Ovary (tissue), 9 donors: ENCODE results near the gene NDC1. TPM values are rescaled to one million over a fixed set of nuclear protein-coding genes. Genes with fewer than 3 reads are reported as not detected.

Experiments
- DNase-seq, 5 donors: peaks; one replicate each; pipeline ENCODE4 v3.0.0-alpha.2; 2019 to 2020
- H3K27ac ChIP-seq, 2 donors: fragments of 200-600 bp; one replicate each; pipeline versions ENCODE4 v1.5.1 to v1.8.0; 2019 to 2022
- H3K27me3 ChIP-seq: fragments of 200-600 bp; one replicate; pipeline ENCODE4 v1.8.0; 2022
- H3K36me3 ChIP-seq: fragments of 200-600 bp; sonication (generic); one replicate; pipeline ENCODE4 v1.5.1; 2019
- H3K4me1 ChIP-seq: one replicate; pipeline ENCODE4 v1.8.1; 2013; ENCODE audit warnings: mild to moderate bottlenecking, moderate library complexity; ENCODE audit not compliant: insufficient read depth
- H3K4me3 ChIP-seq: fragments of 200-600 bp; sonication (generic); one replicate; pipeline ENCODE4 v1.5.1; 2017
- H3K9me3 ChIP-seq, 2 donors: fragments of 200-600 bp in 1 of 2; sonication (generic) in 1 of 2; one replicate each; pipeline versions ENCODE4 v1.5.1 to v1.8.1; 2013 to 2019; ENCODE audit warnings: mild to moderate bottlenecking in 1 of 2, moderate library complexity in 1 of 2
- EP300 ChIP-seq: sonication (generic); formaldehyde crosslinking; IDR thresholded peaks from one replicate; pipeline ENCODE4 v1.6.1; 2017; ENCODE audit warnings: antibody characterized with exemption
- POLR2A ChIP-seq: fragments of 450-650 bp; IDR thresholded peaks from one replicate; pipeline ENCODE4 v1.6.1; 2017; ENCODE audit warnings: antibody characterized with exemption, mild to moderate bottlenecking, moderate library complexity
- WGBS, 3 donors: extraction: QIAGEN DNeasy Blood & Tissue Kit in 1 of 3; methylation state at CpG; one replicate each; pipeline versions ENCODE4 v1.1.5 to v1.1.7; 2013 to 2017; 5-methylcytosine and 5-hydroxymethylcytosine counted together
- intact Hi-C, 4 donors: fragments of 100-400 bp; cut with DNase I; formaldehyde crosslinking; loops; one replicate each; pipeline versions ENCODE4 v1.11.0 to v1.15.1; 2022 to 2023
- polyA plus RNA-seq, 2 donors: library from polyadenylated mRNA; stranded (reverse); fragments of 200-250 nt in 1 of 2; fragments of 350-450 nt in 1 of 2; fragmentation: Illumina TruSeq in 1 of 2; extraction: RNeasy Lipid Tissue Mini Kit (QIAGEN cat#74804) in 1 of 2; gene quantifications; one replicate each; pipeline ENCODE4 v1.2.3, GENCODE V29; 2013 to 2014
- small RNA-seq: library from RNA; depleted of rRNA; stranded (forward); fragments of <200 nt; gene quantifications from one replicate; pipeline ENCODE3, GENCODE V24; 2016
- total RNA-seq, 7 donors: library from RNA; depleted of rRNA in 2 of 7; stranded (reverse); fragments of >200 nt in 2 of 7; fragmentation: NEBNext Ultra II Directional in 3 of 7; extraction: Animal tissue kit (Norgen Biotek cat#: 25700) in 3 of 7; gene quantifications; one replicate each; pipeline versions ENCODE4 v1.1.0 to v1.2.4, GENCODE V29; 2016 to 2023
- TF ChIP-seq, protein P1 (sequence below), 3 donors: fragments of 450-650 bp in 2 of 3; fragments of 200-600 bp in 1 of 3; IDR thresholded peaks; one replicate each; pipeline versions ENCODE4 v1.5.1 to v1.8.0; 2016 to 2022; ENCODE audit warnings: antibody characterized with exemption in 3 of 3, mild to moderate bottlenecking in 1 of 3
- donor health status: DM: no; HTN: no; CAD: no; lungs with moderate emphysema.
- donor health status: DM: no; HTN: no; CAD: no.
- donor health status: Bipolar disorder and iron deficiency.
- donor health status: DM: yes; HTN: yes; CAD: no.
- donor health status: DM: no; HTN: no; CAD: no.
- donor health status: DM: yes; HTN: yes; CAD: no.

The NDC1 gene
- total and polyA plus RNA-seq, 9 donors: 4.3 to 11.9 (median 8.6) TPM

DNA sequence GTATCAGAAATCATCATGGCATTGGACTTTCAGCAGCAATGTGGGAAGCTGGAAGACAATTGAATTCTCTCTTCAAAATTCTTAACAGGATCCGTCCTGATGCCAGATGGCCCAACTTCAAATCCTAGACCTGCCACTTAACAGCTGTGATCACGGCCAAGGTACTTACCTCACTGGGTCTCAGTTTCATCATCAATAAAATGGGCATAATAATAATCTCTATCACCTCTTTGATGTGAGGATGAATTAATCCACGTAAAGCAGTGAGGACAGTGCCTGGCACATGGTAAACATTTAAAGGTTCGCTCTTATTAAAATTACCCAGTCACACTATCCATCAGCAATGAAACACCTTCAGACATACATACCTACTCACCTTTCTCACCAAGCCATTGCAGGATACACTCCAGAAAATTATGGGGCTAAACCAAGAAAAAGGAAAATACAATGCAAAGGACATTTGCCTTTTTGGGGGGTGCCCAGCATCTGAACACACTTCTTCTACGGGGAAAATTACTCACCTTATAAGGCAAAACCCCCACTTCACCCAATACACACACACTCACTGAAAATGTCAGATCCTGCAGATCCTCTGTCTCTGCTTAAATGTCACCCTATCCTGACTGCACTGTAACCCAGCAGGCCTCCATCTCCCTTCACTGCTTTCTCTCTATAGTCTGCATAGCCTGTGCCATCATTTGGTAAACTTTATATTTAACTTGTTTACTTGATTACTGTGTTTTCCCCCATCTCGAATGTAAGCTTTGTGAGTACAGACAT is 120.9 kb downstream of the NDC1 start:
- Histone ChIP-seq H3K36me3 (no peaks in the 10 kb centered on the region), H3K27ac (no peak overlapping the region), H3K9me3 (no peaks in the 10 kb centered on the region), H3K4me1 (peaks cover 1% of the 10 kb centered on the region), H3K27me3 (no peaks in the 10 kb centered on the region), H3K4me3 (no peak overlapping the region)
- TF ChIP-seq POLR2A: no peak
- DNase-seq: no peak
- WGBS, 3 donors: 82 to 83% (median 83%) methylated on average over 6 of the region's 6 CpGs
- intact Hi-C loops: no loop called here

DNA sequence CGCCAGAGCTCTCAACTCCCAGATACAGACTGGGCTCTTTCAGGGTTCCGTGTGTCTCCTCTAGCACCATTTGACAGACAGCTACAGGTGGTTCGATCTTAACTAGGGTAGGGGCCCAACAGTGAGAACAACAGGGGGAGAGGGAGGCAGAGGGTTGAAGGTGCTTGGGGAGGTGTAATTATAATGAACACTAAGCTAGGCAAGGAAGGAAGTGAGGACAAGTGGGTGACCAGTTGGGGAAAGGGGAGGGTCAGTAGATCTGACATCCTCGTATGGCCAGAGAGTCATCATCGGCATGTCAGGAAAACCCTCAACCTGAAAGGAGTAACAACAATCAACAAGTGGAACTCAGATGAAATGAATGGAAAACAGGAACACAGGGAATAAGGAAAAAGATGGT is 121.9 kb downstream of the NDC1 start:
- no peak overlapping the region for H3K27ac ChIP-seq
- TF ChIP-seq, protein P1, sequence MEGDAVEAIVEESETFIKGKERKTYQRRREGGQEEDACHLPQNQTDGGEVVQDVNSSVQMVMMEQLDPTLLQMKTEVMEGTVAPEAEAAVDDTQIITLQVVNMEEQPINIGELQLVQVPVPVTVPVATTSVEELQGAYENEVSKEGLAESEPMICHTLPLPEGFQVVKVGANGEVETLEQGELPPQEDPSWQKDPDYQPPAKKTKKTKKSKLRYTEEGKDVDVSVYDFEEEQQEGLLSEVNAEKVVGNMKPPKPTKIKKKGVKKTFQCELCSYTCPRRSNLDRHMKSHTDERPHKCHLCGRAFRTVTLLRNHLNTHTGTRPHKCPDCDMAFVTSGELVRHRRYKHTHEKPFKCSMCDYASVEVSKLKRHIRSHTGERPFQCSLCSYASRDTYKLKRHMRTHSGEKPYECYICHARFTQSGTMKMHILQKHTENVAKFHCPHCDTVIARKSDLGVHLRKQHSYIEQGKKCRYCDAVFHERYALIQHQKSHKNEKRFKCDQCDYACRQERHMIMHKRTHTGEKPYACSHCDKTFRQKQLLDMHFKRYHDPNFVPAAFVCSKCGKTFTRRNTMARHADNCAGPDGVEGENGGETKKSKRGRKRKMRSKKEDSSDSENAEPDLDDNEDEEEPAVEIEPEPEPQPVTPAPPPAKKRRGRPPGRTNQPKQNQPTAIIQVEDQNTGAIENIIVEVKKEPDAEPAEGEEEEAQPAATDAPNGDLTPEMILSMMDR (IDR thresholded peaks at IDR 0.05): no peak
- TF ChIP-seq EP300: no peak
- no peaks in the 10 kb centered on the region for H3K4me1 ChIP-seq
- H3K4me3 ChIP-seq: no peak overlapping the region
- no peak for DNase-seq
- WGBS, 3 donors: 73 to 81% (median 78%) methylated on average over 5 of the region's 5 CpGs
- intact Hi-C loops: no loop called here
- no peaks in the 10 kb centered on the region for H3K27me3 ChIP-seq
- no peaks in the 10 kb centered on the region for H3K36me3 ChIP-seq
- H3K9me3 ChIP-seq: no peaks in the 10 kb centered on the region

DNA sequence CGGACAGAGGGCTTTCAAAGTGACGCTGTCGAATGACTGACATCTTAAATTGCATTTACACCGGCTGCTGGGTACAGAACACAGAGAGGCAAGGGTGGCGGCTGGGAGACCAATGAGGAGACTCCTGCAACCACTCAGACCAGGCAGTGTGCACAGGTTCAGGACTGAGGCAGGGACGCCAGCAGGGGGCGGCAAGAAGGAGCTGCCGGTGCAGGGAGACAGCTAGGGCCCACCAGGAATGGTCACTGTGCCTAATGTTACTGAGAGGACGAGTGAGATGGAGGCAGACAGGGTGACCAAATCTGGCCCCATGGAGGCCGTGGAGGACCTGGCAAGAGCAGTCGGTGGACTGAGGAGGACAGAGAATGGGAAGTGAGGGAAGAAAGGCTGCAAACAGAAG is 122.6 kb downstream of the NDC1 start:
- Histone ChIP-seq H3K27ac (no peak overlapping the region), H3K27me3 (no peaks in the 10 kb centered on the region), H3K4me1 (no peaks in the 10 kb centered on the region), H3K4me3 (no peak overlapping the region), H3K9me3 (no peaks in the 10 kb centered on the region), H3K36me3 (no peaks in the 10 kb centered on the region)
- WGBS, 3 donors: 65 to 71% (median 69%) methylated on average over 11 of the region's 11 CpGs
- no peak for TF ChIP-seq POLR2A
- intact Hi-C loops: no loop called here
- DNase-seq: no peak

Small RNA genes lying within 50 kb of the gene (small RNA-seq; reads per million reads assigned to genes)
- gene AL049745.1: not detected
- gene RF00418: not detected

Other genes with a start within 250 kb of the NDC1 start
- gene GLIS1, start 99.1 kb downstream of the NDC1 start, total RNA-seq: 1 to 10 TPM in 2 of 7 donors, under 1 TPM in 5; 0.12 to 2.9 (median 0.57) TPM
- gene GLIS1, start 99.1 kb downstream of the NDC1 start, polyA plus RNA-seq: under 1 TPM in 1 of 2 donors, not detected in 1; 0.39 TPM
- gene YIPF1, start 51.5 kb upstream of the NDC1 start, total RNA-seq: 10 to 100 TPM; 11.5 to 20.9 (median 18.3) TPM
- gene YIPF1, start 51.5 kb upstream of the NDC1 start, polyA plus RNA-seq: 10 to 100 TPM; 14.6 to 47.8 TPM
- gene DIO1, start 55.9 kb upstream of the NDC1 start, total RNA-seq: under 1 TPM in 1 of 7 donors, not detected in 6; 0.46 TPM
- not detected for gene DIO1, start 55.9 kb upstream of the NDC1 start, polyA plus RNA-seq
- 10 to 100 TPM; 24.2 to 39.3 (median 28.5) TPM for gene IFT25, start 107.4 kb upstream of the NDC1 start, total RNA-seq
- 10 to 100 TPM; 27.6 to 39.4 TPM for gene IFT25, start 107.4 kb upstream of the NDC1 start, polyA plus RNA-seq
- 10 to 100 TPM; 14.5 to 29.1 (median 20.8) TPM for gene LRRC42, start 108.1 kb upstream of the NDC1 start, total RNA-seq
- gene LRRC42, start 108.1 kb upstream of the NDC1 start, polyA plus RNA-seq: 10 to 100 TPM; 17.1 to 22.3 TPM
- gene LDLRAD1, start 179.9 kb upstream of the NDC1 start, total RNA-seq: 10 to 100 TPM in 1 of 7 donors, 1 to 10 TPM in 2, under 1 TPM in 2, not detected in 2; 0.37 to 49.6 (median 1.2) TPM
- gene LDLRAD1, start 179.9 kb upstream of the NDC1 start, polyA plus RNA-seq: under 1 TPM; 0.05 to 0.22 TPM
- 100 to 1,000 TPM; 165 to 337 (median 268) TPM for gene TMEM59, start 214.9 kb upstream of the NDC1 start, total RNA-seq
- gene TMEM59, start 214.9 kb upstream of the NDC1 start, polyA plus RNA-seq: 100 to 1,000 TPM; 267 to 406 TPM
- gene TCEANC2, start 215.3 kb upstream of the NDC1 start, total RNA-seq: 1 to 10 TPM; 1.8 to 4.7 (median 3.0) TPM
- gene TCEANC2, start 215.3 kb upstream of the NDC1 start, polyA plus RNA-seq: 1 to 10 TPM; 1.9 to 5.2 TPM